Fibroblast of pulmonary artery (primary cell): ENCODE data around the gene PPP2R2C.

Experiments used
- DNase-seq: peaks from one replicate; pipeline ENCODE4 v3.0.0-alpha.2; 2010; ENCODE audit warnings: low read depth
- H3K4me3 ChIP-seq: replicated peaks from 2 replicates; pipeline ENCODE4 v1.5.1; 2011; ENCODE audit warnings: low read depth, mild to moderate bottlenecking, control low read depth, low read length, moderate library complexity
- TF ChIP-seq, protein P1 (sequence below): IDR thresholded peaks from 2 replicates; pipeline ENCODE4 v1.5.1; 2011; ENCODE audit warnings: mild to moderate bottlenecking, control low read depth, low read length, inconsistent platforms; ENCODE audit errors: missing control alignments

PPP2R2C gene

DNA sequence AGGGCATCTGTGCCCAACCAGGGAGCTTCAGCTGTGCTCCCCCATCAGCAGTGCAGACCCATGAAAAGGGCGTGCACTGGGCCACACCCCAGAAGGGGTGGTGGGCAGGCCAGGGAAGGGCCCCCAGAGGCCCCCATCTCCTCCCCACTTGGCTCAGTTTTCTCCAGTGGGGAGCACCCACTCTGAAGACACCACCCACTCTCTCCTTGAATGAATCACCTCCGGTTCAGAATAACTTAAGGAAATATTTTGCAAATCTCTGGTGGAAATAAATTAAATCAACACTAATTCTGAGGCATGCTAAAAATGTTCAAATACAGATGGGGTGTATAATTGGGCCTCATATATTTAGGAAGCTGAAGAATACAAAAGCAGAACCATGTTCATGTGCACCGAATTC is 41.3 kb upstream of the PPP2R2C start:
- TF ChIP-seq, protein P1, sequence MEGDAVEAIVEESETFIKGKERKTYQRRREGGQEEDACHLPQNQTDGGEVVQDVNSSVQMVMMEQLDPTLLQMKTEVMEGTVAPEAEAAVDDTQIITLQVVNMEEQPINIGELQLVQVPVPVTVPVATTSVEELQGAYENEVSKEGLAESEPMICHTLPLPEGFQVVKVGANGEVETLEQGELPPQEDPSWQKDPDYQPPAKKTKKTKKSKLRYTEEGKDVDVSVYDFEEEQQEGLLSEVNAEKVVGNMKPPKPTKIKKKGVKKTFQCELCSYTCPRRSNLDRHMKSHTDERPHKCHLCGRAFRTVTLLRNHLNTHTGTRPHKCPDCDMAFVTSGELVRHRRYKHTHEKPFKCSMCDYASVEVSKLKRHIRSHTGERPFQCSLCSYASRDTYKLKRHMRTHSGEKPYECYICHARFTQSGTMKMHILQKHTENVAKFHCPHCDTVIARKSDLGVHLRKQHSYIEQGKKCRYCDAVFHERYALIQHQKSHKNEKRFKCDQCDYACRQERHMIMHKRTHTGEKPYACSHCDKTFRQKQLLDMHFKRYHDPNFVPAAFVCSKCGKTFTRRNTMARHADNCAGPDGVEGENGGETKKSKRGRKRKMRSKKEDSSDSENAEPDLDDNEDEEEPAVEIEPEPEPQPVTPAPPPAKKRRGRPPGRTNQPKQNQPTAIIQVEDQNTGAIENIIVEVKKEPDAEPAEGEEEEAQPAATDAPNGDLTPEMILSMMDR = no peak
- no peak overlapping the region for H3K4me3 ChIP-seq

DNA sequence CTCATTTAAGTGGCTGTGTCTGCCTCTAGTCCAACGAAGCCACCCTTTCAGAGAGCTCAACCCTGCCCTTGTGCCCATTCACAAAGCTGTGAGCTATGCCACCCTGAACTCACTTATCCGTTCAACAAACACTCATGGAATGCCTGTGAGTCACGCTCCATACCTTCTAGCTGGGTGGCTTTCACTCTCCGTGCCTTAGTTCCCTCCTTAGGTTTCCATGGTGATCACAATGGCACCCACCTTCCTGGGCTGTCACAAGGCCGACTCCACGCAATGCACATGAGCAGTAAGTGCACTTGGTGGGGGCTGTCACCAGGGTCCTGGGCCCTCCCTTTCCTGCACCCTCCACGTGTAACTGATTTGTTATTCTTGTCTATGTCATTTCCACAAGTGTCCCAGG is 37.2 kb upstream of the PPP2R2C start:
- H3K4me3 ChIP-seq = no peak overlapping the region
- TF ChIP-seq, protein P1 = no peak
- DNase-seq = no peak

More for the DNA sequence above, 41.3 kb upstream of the PPP2R2C start:
- no peak for DNase-seq

DNA sequence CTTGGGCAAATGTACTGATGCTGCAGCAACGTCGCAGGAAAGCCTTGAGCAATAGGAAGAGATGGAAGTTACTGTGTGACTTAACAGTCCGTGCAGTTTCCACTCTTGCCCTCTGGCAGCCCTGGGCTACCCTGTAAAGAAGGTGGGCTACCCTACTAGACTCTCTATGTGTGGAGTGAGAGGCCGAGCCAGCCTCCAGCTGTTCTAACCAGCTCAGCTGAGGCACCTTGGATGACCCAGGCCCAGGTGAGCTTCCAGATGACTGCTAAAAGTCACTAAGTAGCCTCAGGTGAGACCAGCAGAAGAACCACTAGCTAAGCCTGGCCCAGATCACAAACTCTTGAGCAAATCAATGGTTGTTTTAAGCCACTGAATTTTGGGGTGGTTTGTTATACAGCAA is 34.9 kb upstream of the PPP2R2C start:
- DNase-seq = no peak
- no peak overlapping the region for H3K4me3 ChIP-seq
- TF ChIP-seq, protein P1 = no peak

DNA sequence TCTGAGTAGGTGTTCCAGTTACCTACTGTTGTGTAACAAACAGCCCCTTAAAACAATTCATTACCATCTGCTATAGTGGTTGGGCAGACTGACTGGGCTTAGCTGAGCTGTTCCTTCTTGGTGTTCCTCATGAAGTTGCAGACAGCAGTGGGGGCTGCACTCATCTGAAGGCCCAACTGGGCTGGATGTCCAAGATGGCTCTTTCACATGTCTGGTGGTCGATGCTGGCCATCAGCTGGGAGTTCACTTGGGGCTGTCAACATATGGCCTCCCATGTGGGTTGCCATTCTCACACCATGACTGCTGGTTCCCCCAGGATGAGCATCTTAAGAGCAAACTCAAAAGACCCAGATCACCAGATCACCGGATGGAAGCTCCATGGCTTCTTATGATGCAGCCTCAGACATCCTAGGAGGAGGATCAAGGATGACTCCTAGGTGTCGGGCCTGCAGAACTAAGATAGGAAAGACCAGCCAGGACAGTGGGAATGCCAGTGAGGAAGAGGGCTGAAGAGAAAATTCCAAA is 34.3 kb upstream of the PPP2R2C start:
- TF ChIP-seq, protein P1 = no peak

DNA sequence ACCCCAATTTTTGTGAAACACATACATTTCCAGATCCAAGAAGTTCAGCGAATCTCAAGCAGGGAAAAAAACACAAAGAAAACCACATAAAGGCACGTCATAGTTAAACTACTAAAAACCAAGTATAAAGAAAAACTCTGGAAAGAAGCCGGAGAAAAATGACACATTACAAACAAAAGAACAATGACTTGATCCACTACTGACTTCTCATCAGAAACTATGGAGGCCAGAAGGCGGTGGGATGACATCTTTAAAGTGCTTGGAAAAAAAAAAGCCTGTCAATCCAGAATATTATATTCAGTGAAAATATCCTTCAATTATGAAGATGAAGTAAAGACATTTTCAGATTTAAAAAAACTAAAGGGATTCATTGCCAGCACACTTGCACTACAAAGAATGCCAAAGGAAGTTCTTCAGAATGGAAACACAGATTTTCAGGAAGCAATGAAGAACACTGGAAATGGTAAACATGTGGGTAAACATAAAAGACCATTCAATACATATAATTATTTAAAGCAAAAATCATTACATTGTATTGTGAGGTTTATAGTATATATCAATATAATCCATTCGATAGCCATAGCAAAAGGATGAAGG is 32.6 kb upstream of the PPP2R2C start:
- no peak for DNase-seq
- H3K4me3 ChIP-seq = no peak overlapping the region
- TF ChIP-seq, protein P1 = no peak

More for the DNA sequence above, 34.3 kb upstream of the PPP2R2C start:
- no peak overlapping the region for H3K4me3 ChIP-seq
- no peak for DNase-seq

DNA sequence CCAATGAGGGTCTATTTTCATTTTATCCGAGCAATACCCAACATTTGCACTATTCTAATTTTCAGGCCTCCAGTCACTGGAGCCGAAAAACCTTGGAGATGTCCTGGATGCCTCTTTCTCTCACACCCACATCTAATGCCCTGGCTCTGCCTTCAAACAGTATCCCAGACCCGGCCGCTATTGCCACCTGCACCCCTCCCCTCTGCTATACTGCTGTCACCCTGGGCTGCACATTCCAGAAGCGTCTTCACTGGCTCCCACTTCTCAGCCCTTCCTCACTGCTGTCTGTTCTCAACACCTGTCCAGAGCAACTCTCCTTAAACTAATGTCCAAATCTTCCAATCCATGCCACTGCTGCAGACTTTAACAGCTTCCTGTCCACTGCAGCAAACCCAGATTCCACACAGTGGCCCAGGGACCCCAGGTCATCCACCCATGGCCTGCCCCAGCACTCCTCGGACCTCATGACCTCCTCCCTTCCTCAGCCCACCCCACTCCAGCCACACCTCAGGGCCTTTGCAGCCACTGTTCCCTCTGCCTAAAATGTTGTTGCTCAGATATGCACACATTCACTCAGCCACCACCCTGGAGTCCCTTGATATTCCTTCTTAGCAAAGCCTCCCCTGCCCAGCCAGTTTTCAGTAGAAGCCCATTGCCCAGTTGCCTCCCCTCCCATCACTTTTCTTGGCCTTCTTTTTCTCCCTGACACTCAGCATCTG is 30.5 kb upstream of the PPP2R2C start:
- TF ChIP-seq, protein P1 = no peak
- no peak for DNase-seq

More for the DNA sequence above, 30.5 kb upstream of the PPP2R2C start:
- H3K4me3 ChIP-seq = no peak overlapping the region
